GM06990 (cell line): ENCODE measurements around the gene MLIP.

Source experiments
- DNase-seq: peaks from one replicate; pipeline ENCODE4 v3.0.0-alpha.2; 2011; ENCODE audit not compliant: insufficient read length; ENCODE audit errors: extremely low read depth
- H3K27me3 ChIP-seq: replicated peaks from 2 replicates; pipeline ENCODE4 v1.6.0; 2011; ENCODE audit warnings: low read length; ENCODE audit not compliant: control insufficient read depth, insufficient read depth
- H3K36me3 ChIP-seq: 2 replicates; pipeline ENCODE4 v1.5.1; 2011; ENCODE audit warnings: low read length; ENCODE audit not compliant: control insufficient read depth, insufficient read depth
- H3K4me3 ChIP-seq: replicated peaks from 2 replicates; pipeline ENCODE4 v1.5.1; 2011; ENCODE audit warnings: low read depth, mild to moderate bottlenecking, control low read depth, low read length
- CTCF ChIP-seq: IDR thresholded peaks from 2 replicates; pipeline ENCODE4 v1.5.1; 2011; ENCODE audit warnings: low read length, control low read depth, mild to moderate bottlenecking, inconsistent platforms; ENCODE audit not compliant: insufficient read depth, poor library complexity, severe bottlenecking

The MLIP gene

DNA sequence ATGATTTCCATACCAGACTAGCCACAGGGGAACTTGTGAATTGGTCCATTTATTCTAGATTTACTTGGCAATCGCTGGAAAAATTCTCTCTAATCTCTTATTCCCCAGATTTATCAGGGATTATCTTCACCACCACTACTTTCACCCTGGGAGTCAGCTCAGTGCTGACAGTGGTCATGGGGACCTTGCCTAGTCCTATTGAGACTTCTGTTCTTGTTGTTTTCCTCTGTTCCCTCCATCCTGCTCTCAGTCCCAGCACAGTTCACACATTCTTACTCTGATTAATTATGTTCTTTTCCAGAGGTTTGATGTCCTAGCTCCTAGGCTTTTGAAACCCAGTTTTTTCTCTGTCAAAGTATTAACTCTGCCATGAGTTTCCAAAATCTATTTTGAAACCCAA, 103.0 kb downstream of the MLIP start:
- Histone ChIP-seq H3K27me3 (no peaks in the 10 kb centered on the region), H3K36me3 (no peaks in the 10 kb centered on the region), H3K4me3 (no peak overlapping the region)
- no peak for DNase-seq
- no peak for TF ChIP-seq CTCF

DNA sequence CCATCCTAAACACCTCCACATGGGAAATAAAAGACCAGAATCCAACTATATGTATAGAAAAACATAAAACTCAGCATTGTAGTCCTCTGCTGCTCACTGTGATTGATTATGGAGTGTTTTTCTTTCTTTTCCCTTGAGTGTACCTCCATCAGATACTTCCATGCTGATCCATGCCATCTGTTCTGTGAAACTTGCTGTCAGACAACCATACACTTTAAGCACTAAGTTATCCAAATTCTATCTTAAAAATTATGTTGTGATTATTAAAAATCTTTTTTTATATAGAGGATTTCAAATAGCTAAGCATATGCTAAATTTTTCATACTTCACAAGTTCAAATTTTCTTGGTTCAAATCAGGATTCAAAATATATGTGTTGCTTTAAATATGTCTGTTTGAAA, 105.1 kb downstream of the MLIP start:
- no peaks in the 10 kb centered on the region for H3K36me3 ChIP-seq
- H3K4me3 ChIP-seq: no peak overlapping the region
- no peak for TF ChIP-seq CTCF
- no peaks in the 10 kb centered on the region for H3K27me3 ChIP-seq
- no peak for DNase-seq

GRCh38 chr6:54217018-54217417, 105.8 kb downstream of the MLIP start:
- DNase-seq: no peak
- Histone ChIP-seq H3K4me3 (no peak overlapping the region), H3K27me3 (no peaks in the 10 kb centered on the region)

DNA sequence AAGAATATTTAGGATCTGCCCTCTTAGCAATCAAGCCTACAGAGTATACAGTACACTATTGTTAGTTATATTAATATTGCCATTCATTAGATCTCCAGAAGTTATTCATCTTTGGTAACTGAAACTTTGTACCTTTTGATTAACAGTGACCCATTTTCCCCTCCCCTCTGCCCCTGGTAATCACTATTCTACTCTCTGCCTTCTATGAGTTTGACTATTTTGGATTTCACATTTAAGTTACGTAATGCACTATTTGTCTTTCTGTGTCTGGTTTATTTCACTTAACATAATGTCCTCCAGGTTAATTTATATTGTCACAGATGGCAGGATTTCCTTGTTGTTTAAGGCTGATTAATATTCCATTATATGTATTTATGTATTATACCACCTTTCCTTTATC, 111.0 kb downstream of the MLIP start:
- Histone ChIP-seq H3K27me3 (no peaks in the 10 kb centered on the region), H3K36me3 (no peaks in the 10 kb centered on the region), H3K4me3 (no peak overlapping the region)
- DNase-seq: no peak
- no peak for TF ChIP-seq CTCF

More at GRCh38 chr6:54217018-54217417, 105.8 kb downstream of the MLIP start:
- no peaks in the 10 kb centered on the region for H3K36me3 ChIP-seq
- no peak for TF ChIP-seq CTCF

DNA sequence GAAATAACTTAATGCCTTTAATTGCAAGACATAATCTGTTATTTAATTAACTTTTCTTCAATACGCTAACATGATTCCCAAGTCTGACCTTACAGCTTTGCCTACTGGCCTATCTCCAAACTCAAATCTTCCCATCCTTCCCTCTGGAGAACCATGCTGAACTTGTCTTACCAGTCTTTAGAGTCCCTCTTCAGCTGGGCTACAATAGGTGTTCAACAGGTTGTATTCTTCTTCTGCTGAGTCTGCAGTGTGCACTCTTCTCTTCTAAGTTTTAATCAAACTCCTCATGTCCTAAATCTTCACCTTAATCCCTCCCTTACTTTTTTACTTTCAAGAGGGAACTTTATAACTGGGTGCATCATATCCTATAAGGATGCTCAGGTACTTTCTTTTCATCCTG, 121.5 kb downstream of the MLIP start:
- TF ChIP-seq CTCF: no peak
- DNase-seq: no peak
- Histone ChIP-seq H3K36me3 (no peaks in the 10 kb centered on the region), H3K27me3 (no peaks in the 10 kb centered on the region), H3K4me3 (no peak overlapping the region)

- TF ChIP-seq CTCF: no peak
- no peaks in the 10 kb centered on the region for H3K36me3 ChIP-seq
- no peak overlapping the region for H3K4me3 ChIP-seq
- no peak for DNase-seq
- H3K27me3 ChIP-seq: no peaks in the 10 kb centered on the region
Observed at GRCh38 chr6:54234539-54234938, 123.3 kb downstream of the MLIP start.
